Stimulated activated naive CD4-positive, alpha-beta T cell treated with Interleukin-2 at 50 U/mL for 16 hours (primary cell): ENCODE measurements around the gene DNER.

Experiments used
- DNase-seq: peaks from one replicate; lab custom pipeline; 2025; lab: John Stamatoyannopoulos, UW

The DNER gene

GRCh38 chr2:229335330-229335729 lies 379.0 kb downstream of the DNER start:
- DNase-seq = no peak

- DNase-seq = no peak
Measured at GRCh38 chr2:229330952-229331351, 383.4 kb downstream of the DNER start.

- DNase-seq = no peak
Measured at GRCh38 chr2:229319558-229319957, 394.8 kb downstream of the DNER start.

- no peak for DNase-seq
Measured at GRCh38 chr2:229314117-229314516, 400.2 kb downstream of the DNER start.

GRCh38 chr2:229313591-229313990 lies 400.8 kb downstream of the DNER start:
- no peak for DNase-seq
